Measurements from ENCODE around the gene PTGFRN. TPM values are rescaled to one million over a fixed set of nuclear protein-coding genes. Genes with fewer than 3 reads are reported as not detected.

PTGFRN gene
- total and polyA plus RNA-seq, 7 donors: 0.79 to 8.1 (median 2.3) TPM

DNA sequence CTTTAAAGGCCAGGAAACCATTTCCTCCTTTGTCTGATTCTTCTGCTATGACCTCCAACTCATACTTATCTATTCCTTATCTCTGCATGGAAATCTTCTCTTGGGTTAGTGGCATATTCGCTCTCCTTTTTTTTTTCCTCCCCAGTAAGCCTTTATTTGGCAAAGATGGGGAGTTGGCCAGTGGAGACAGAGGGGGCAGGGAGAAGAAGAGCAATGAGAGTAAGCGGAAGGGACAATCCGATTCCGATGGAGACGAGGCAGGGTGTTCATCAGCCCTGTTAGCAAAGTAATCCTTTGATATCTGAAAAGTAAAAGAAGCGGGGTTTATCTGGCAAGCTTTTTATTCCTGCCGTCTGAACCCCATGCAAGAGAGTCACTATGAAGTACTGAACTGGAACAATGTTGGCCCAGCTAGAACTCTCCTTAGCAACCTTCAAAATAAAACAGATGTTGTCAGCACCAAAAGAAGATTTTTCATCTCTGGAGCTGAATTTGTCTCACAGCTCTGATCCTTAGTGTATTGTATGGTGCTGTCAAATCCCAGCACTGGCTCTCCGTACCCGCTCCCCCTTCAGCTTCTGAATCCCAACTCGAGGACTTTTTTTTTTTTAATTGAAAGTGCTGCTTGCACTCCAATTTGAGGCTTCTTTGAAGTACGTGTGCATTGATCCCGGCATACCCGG is 40.9 kb downstream of the PTGFRN start:
- peaks cover 0 to 6% (median 0%) of the 10 kb centered on the region in 3 donors for H3K27me3 ChIP-seq (ENCODE audit: insufficient read depth in 3 of 3, low read length in 2 of 3)
- DNase-seq (no peak), ATAC-seq (peak in 1 of 4 donors; percentile 35)
- no peaks in the 10 kb centered on the region for H3K36me3 ChIP-seq (ENCODE audit: insufficient read depth in 1 of 2, low read depth in 1 of 2)
- no peak overlapping the region for H3K4me3 ChIP-seq
- no peak overlapping the region for H3K27ac ChIP-seq
- TF ChIP-seq, protein P1, sequence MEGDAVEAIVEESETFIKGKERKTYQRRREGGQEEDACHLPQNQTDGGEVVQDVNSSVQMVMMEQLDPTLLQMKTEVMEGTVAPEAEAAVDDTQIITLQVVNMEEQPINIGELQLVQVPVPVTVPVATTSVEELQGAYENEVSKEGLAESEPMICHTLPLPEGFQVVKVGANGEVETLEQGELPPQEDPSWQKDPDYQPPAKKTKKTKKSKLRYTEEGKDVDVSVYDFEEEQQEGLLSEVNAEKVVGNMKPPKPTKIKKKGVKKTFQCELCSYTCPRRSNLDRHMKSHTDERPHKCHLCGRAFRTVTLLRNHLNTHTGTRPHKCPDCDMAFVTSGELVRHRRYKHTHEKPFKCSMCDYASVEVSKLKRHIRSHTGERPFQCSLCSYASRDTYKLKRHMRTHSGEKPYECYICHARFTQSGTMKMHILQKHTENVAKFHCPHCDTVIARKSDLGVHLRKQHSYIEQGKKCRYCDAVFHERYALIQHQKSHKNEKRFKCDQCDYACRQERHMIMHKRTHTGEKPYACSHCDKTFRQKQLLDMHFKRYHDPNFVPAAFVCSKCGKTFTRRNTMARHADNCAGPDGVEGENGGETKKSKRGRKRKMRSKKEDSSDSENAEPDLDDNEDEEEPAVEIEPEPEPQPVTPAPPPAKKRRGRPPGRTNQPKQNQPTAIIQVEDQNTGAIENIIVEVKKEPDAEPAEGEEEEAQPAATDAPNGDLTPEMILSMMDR (IDR thresholded peaks at IDR 0.05): no peak
- 24 to 46% (median 28%) methylated on average over 13 of the region's 13 CpGs for WGBS, 3 donors
- no peaks in the 10 kb centered on the region for H3K9me3 ChIP-seq
- intact Hi-C loops (cut with DNase I): no loop called here
- no peaks in the 10 kb centered on the region for H3K4me1 ChIP-seq

DNA sequence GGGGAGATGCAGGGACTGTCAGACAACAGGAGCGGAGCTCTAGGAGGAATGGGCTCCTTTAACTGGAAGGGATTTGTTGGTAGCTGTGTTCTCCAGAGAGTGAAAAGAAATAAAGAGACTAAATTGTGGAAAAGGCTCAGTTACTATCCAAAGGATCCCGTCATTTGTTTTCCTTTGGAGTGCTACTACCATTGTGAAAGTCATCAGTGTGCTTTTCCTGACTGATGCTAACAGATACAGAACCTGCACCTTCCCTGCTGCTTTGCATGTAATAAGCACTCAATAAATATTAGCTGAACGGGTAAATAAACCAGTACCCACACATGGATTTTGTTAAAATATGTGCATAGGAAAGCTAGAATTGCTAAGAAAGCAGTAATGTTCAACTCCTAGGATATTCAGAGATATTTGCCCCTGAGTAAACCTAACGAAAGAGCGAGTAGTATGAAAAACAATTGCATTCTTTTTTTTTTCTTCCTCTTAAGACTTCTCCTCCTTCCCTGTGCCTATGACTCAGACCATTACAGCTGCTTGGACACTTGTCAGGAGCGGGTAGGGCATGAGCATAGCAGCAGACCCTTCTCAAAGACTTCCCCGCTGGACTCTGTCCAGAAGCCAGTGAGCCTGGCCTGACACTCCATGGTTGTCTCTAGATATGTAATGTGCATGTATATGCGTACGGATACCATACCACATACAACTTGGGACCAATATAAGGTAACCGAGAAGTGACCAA is 41.7 kb downstream of the PTGFRN start:
- Histone ChIP-seq H3K36me3 (ENCODE audit: insufficient read depth in 1 of 2, low read depth in 1 of 2) (no peaks in the 10 kb centered on the region), H3K4me1 (no peaks in the 10 kb centered on the region), H3K27me3 (ENCODE audit: insufficient read depth in 3 of 3, low read length in 2 of 3) (peaks cover 0 to 6% (median 0%) of the 10 kb centered on the region in 3 donors), H3K9me3 (no peaks in the 10 kb centered on the region), H3K27ac (no peak overlapping the region), H3K4me3 (no peak overlapping the region)
- ATAC-seq: peak in 2 of 4 donors; percentile 26 to 43
- peak; percentile 39 to 60 for DNase-seq
- WGBS, 3 donors: 63 to 84% (median 71%) methylated on average over 10 of the region's 10 CpGs
- TF ChIP-seq, protein P1 (IDR thresholded peaks at IDR 0.05): no peak
- intact Hi-C loops (cut with DNase I): no loop called here

DNA sequence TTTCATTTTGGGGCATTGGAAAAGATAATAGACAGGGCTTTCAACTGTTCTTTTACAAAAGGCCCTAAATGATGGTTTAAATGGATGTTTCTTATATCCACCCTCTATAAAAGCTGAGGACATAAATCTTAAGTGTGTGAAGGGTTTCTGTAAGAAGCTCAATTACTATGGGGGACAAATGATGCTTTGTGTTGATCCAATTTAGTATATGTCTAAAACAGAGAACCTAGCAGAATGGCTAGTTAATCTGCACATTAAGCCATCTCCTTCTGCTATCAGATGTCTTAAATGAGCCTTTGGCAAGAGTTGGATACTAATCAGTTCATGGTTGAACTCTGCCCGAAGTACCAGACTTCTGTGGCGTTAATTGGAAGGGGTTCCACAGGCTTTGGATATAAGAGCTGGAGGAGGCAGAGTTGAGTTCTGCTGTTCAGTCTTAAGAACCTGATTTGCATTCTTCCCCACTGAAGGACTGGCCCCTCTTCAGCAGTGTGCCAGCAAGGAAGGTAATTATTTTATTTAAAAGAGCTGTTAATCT is 43.1 kb downstream of the PTGFRN start:
- no peak overlapping the region for H3K27ac ChIP-seq
- no peaks in the 10 kb centered on the region for H3K4me1 ChIP-seq
- ATAC-seq: no peak
- TF ChIP-seq, protein P1 (IDR thresholded peaks at IDR 0.05): no peak
- 71 to 96% (median 78%) methylated on average over 2 of the region's 2 CpGs for WGBS, 3 donors
- H3K9me3 ChIP-seq: no peaks in the 10 kb centered on the region
- H3K4me3 ChIP-seq: no peak overlapping the region
- DNase-seq: no peak
- peaks cover 0 to 6% (median 0%) of the 10 kb centered on the region in 3 donors for H3K27me3 ChIP-seq (ENCODE audit: insufficient read depth in 3 of 3, low read length in 2 of 3)
- H3K36me3 ChIP-seq (ENCODE audit: insufficient read depth in 1 of 2, low read depth in 1 of 2): no peaks in the 10 kb centered on the region
- intact Hi-C loops (cut with DNase I): no loop called here

DNA sequence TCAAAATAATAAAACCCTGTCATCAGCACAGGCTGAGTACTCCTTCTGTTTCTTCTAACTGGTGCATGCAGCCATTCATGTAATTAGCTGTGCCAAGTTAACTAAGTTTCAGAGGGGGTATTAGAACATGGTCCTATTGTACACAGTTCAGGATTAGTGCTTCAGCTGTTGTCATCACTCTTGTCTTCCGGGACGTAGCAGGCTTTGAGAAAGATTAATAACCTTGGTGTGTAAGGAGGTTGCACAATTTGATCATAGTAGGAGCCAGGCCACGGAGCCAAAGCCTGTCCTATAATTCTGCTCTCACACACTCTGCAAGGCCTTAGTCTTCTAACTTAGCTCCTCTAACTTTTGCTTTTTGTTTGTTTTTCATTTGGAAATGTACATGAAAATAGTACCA is 44.7 kb downstream of the PTGFRN start:
- H3K9me3 ChIP-seq: no peaks in the 10 kb centered on the region
- DNase-seq: peak in 1 of 2 donors; percentile 70
- ATAC-seq: peak; percentile 89 to 94 (median 90)
- WGBS, 3 donors: 24 to 31% (median 27%) methylated on average over 3 of the region's 3 CpGs
- no peaks in the 10 kb centered on the region for H3K4me1 ChIP-seq
- H3K4me3 ChIP-seq: no peak overlapping the region
- TF ChIP-seq, protein P1 (IDR thresholded peaks at IDR 0.05): no peak
- H3K27me3 ChIP-seq (ENCODE audit: insufficient read depth in 3 of 3, low read length in 2 of 3): no peaks in the 10 kb centered on the region
- intact Hi-C loops (cut with DNase I): no loop called here
- H3K27ac ChIP-seq: no peak overlapping the region
- H3K36me3 ChIP-seq (ENCODE audit: insufficient read depth in 1 of 2, low read depth in 1 of 2): no peaks in the 10 kb centered on the region

Data from psoas muscle (tissue), 8 donors.